ENCODE results near the gene SEMA3B. TPM values are rescaled to one million over a fixed set of nuclear protein-coding genes. Genes with fewer than 3 reads are reported as not detected.

The SEMA3B gene
- total and polyA plus RNA-seq, 8 donors = 27.5 to 223 (median 43.4) TPM

- no peaks in the 10 kb centered on the region for H3K9me3 ChIP-seq
- H3K36me3 ChIP-seq = no peaks in the 10 kb centered on the region
- ATAC-seq = no peak
- intact Hi-C loops (cut with DNase I) = no loop called here
- peak overlapping the region; percentile 42 to 84 (median 68) for H3K27ac ChIP-seq
- TF ChIP-seq CTCF (IDR thresholded peaks at IDR 0.05) = no peak
- FAIRE-seq = no peak
- H3K4me1 ChIP-seq = peaks cover 3 to 12% (median 12%) of the 10 kb centered on the region in 3 donors
- no peak for DNase-seq
- peak overlapping the region; percentile 51 to 78 (median 74) for H3K4me3 ChIP-seq
- no peaks in the 10 kb centered on the region for H3K27me3 ChIP-seq
- 16 to 18% methylated on average over 13 of the region's 13 CpGs for WGBS, 2 donors
Observed at GRCh38 chr3:50236484-50237132, 32.3 kb upstream of the SEMA3B start.

GRCh38 chr3:50237133-50237651 is 31.8 kb upstream of the SEMA3B start:
- H3K36me3 ChIP-seq = no peaks in the 10 kb centered on the region
- intact Hi-C loops (cut with DNase I) = no loop called here
- no peaks in the 10 kb centered on the region for H3K9me3 ChIP-seq
- no peak for TF ChIP-seq CTCF (IDR thresholded peaks at IDR 0.05)
- ATAC-seq (no peak), DNase-seq (peak in 1 of 6 donors; percentile 75), FAIRE-seq (no peak)
- H3K4me1 ChIP-seq = peaks cover 3 to 16% (median 12%) of the 10 kb centered on the region in 3 donors
- no peaks in the 10 kb centered on the region for H3K27me3 ChIP-seq
- peak overlapping the region; percentile 51 to 78 (median 74) for H3K4me3 ChIP-seq
- 44% methylated on average over 7 of the region's 7 CpGs for WGBS, 2 donors
- peak overlapping the region; percentile 14 to 84 (median 80) for H3K27ac ChIP-seq

- intact Hi-C loops (cut with DNase I) = no loop called here
- peak overlapping the region; percentile 14 to 84 (median 80) for H3K27ac ChIP-seq
- no peaks in the 10 kb centered on the region for H3K9me3 ChIP-seq
- ATAC-seq (peak in 3 of 4 donors; percentile 15 to 47 (median 24)), DNase-seq (peak; percentile 53 to 87 (median 72)), FAIRE-seq (no peak)
- TF ChIP-seq CTCF (IDR thresholded peaks at IDR 0.05) = no peak
- no peaks in the 10 kb centered on the region for H3K27me3 ChIP-seq
- H3K4me1 ChIP-seq = peaks cover 3 to 20% (median 12%) of the 10 kb centered on the region in 3 donors
- H3K36me3 ChIP-seq = no peaks in the 10 kb centered on the region
- WGBS, 2 donors = 26 to 28% methylated on average over 31 of the region's 31 CpGs
- peak overlapping the region; percentile 51 to 78 (median 74) for H3K4me3 ChIP-seq
Observed at GRCh38 chr3:50237754-50238548, 31.0 kb upstream of the SEMA3B start.

- Histone ChIP-seq H3K27me3 (no peaks in the 10 kb centered on the region), H3K27ac (peak overlapping the region; percentile 14 to 84 (median 80)), H3K36me3 (no peaks in the 10 kb centered on the region), H3K9me3 (no peaks in the 10 kb centered on the region), H3K4me1 (peaks cover 3 to 20% (median 12%) of the 10 kb centered on the region in 3 donors), H3K4me3 (peak overlapping the region in 3 of 4 donors; percentile 51 to 78 (median 71))
- ATAC-seq (peak; percentile 56 to 69 (median 62)), FAIRE-seq (no peak), DNase-seq (peak; percentile 90 to 99 (median 96))
- intact Hi-C loops (cut with DNase I) = no loop called here
- 5% methylated on average over 7 of the region's 7 CpGs for WGBS, 2 donors
- TF ChIP-seq CTCF (IDR thresholded peaks at IDR 0.05) = no peak
Observed at GRCh38 chr3:50238549-50239026, 30.4 kb upstream of the SEMA3B start.

Measured in pancreas (tissue), 10 donors.